Loucy (cell line): ENCODE measurements around the gene GLIPR2.

Experiments
- H2AFZ ChIP-seq: fragments of 200-600 bp; sonication (generic); 2 replicates; pipeline ENCODE4 v1.6.0; 2016; ENCODE audit warnings: antibody characterized with exemption, mild to moderate bottlenecking, low read length, moderate library complexity
- H3F3A ChIP-seq: fragments of 200-600 bp; 2 replicates; pipeline ENCODE4 v1.6.0; 2016; ENCODE audit warnings: antibody characterized with exemption, low read depth, mild to moderate bottlenecking
- H3K27me3 ChIP-seq: fragments of 200-600 bp; sonication (generic); 2 replicates; pipeline ENCODE4 v1.6.1; 2014; ENCODE audit warnings: low read length, mild to moderate bottlenecking; ENCODE audit not compliant: insufficient read depth, poor library complexity, severe bottlenecking
- H3K36me3 ChIP-seq: fragments of 200-600 bp; sonication (generic); 2 replicates; pipeline ENCODE4 v1.6.1; 2016; ENCODE audit warnings: low read length; ENCODE audit not compliant: insufficient read depth
- H3K4me1 ChIP-seq: fragments of 200-600 bp; sonication (generic); 2 replicates; pipeline ENCODE4 v1.5.1; 2014; ENCODE audit warnings: low read length, mild to moderate bottlenecking; ENCODE audit not compliant: insufficient read depth, poor library complexity, severe bottlenecking
- H3K4me2 ChIP-seq: fragments of 200-600 bp; sonication (generic); 2 replicates; pipeline ENCODE4 v1.6.0; 2014; ENCODE audit warnings: antibody characterized with exemption, low read length, low read depth, mild to moderate bottlenecking; ENCODE audit not compliant: poor library complexity, severe bottlenecking
- H3K4me3 ChIP-seq: fragments of 200-600 bp; sonication (generic); 2 replicates; pipeline ENCODE4 v1.5.1; 2014; ENCODE audit warnings: low read length, mild to moderate bottlenecking, mixed read lengths; ENCODE audit not compliant: poor library complexity, severe bottlenecking
- H3K79me2 ChIP-seq: fragments of 200-600 bp; sonication (generic); 2 replicates; pipeline ENCODE4 v1.6.1; 2014; ENCODE audit warnings: low read length; ENCODE audit not compliant: insufficient read depth
- H3K9ac ChIP-seq: fragments of 200-600 bp; sonication (generic); 2 replicates; pipeline ENCODE4 v1.6.0; 2014; ENCODE audit warnings: mild to moderate bottlenecking, low read depth, low read length, moderate library complexity; ENCODE audit not compliant: poor library complexity, severe bottlenecking
- H3K9me2 ChIP-seq: fragments of 200-600 bp; sonication (generic); replicated peaks from 2 replicates; pipeline ENCODE4 v1.6.1; 2016; ENCODE audit warnings: low read depth, low read length, mixed read lengths
- H3K9me3 ChIP-seq: fragments of 200-600 bp; sonication (generic); 2 replicates; pipeline ENCODE4 v1.6.1; 2014; ENCODE audit warnings: mild to moderate bottlenecking, antibody characterized with exemption, low read length, low read depth; ENCODE audit not compliant: insufficient read depth
- H4K20me1 ChIP-seq: fragments of 200-600 bp; sonication (generic); 2 replicates; pipeline ENCODE4 v1.6.0; 2014; ENCODE audit warnings: antibody characterized with exemption, low read length, mild to moderate bottlenecking; ENCODE audit not compliant: insufficient read depth, poor library complexity, severe bottlenecking
- EZH2phosphoT487 ChIP-seq: fragments of 200-600 bp; IDR thresholded peaks from 2 replicates; pipeline ENCODE4 v1.6.1; 2018; ENCODE audit warnings: antibody characterized with exemption, mild to moderate bottlenecking, moderate library complexity, borderline replicate concordance
- TF ChIP-seq, protein P1 (sequence below): fragments of 200-600 bp; sonication (generic); conservative IDR thresholded peaks from 2 replicates; pipeline ENCODE4 v1.5.1; 2014; ENCODE audit warnings: mild to moderate bottlenecking, antibody characterized with exemption, low read length

GLIPR2 gene

DNA sequence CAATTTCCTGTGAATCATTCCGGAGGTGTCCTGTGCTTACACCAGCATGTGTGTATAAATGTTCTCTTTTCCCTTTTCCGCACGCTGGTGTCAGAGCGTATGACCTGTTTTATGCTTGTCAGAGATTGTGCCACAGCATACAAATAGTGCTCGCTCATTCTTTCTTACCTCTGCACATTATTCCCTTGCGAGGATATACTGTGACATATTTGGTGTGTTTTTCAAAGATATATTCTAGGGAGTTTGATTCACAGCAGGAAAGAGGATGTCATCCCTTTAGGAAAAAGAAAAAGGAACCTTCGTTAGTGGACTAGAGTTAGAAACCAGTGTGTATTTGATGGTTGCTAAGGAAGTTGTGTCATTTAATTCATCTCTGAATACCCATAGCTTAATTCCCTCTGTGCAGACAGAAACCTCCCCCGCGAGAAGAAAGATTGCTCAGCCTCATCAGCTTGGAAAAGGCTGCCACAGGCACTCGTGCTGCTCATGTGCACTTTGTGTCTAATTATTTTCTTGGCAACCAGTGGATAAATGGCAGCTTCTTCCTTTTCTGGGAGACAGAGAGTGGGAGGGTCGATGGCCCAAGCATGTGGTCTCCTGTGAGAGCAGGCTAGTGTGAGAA, 17.9 kb downstream of the GLIPR2 start:
- TF ChIP-seq, protein P1, sequence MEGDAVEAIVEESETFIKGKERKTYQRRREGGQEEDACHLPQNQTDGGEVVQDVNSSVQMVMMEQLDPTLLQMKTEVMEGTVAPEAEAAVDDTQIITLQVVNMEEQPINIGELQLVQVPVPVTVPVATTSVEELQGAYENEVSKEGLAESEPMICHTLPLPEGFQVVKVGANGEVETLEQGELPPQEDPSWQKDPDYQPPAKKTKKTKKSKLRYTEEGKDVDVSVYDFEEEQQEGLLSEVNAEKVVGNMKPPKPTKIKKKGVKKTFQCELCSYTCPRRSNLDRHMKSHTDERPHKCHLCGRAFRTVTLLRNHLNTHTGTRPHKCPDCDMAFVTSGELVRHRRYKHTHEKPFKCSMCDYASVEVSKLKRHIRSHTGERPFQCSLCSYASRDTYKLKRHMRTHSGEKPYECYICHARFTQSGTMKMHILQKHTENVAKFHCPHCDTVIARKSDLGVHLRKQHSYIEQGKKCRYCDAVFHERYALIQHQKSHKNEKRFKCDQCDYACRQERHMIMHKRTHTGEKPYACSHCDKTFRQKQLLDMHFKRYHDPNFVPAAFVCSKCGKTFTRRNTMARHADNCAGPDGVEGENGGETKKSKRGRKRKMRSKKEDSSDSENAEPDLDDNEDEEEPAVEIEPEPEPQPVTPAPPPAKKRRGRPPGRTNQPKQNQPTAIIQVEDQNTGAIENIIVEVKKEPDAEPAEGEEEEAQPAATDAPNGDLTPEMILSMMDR, result no peak
- TF ChIP-seq EZH2phosphoT487, result no peak
- H3K9me3 ChIP-seq, result peaks cover 5% of the 10 kb centered on the region; the same call in 1 of the 2 replicates
- peaks cover 13% of the 10 kb centered on the region; the same call in 1 of the 2 replicates for H3K79me2 ChIP-seq
- H4K20me1 ChIP-seq, result no peaks in the 10 kb centered on the region
- peaks cover 30% of the 10 kb centered on the region for H3K4me1 ChIP-seq
- no peak overlapping the region for H3K4me3 ChIP-seq
- H3K9me2 ChIP-seq, result no peaks in the 10 kb centered on the region
- H3F3A ChIP-seq, result peaks cover 2% of the 10 kb centered on the region; the same call in 1 of the 2 replicates
- no peaks in the 10 kb centered on the region for H3K36me3 ChIP-seq
- no peaks in the 10 kb centered on the region for H3K27me3 ChIP-seq
- H2AFZ ChIP-seq, result no peak overlapping the region
- H3K4me2 ChIP-seq, result no peak overlapping the region
- no peak overlapping the region for H3K9ac ChIP-seq

DNA sequence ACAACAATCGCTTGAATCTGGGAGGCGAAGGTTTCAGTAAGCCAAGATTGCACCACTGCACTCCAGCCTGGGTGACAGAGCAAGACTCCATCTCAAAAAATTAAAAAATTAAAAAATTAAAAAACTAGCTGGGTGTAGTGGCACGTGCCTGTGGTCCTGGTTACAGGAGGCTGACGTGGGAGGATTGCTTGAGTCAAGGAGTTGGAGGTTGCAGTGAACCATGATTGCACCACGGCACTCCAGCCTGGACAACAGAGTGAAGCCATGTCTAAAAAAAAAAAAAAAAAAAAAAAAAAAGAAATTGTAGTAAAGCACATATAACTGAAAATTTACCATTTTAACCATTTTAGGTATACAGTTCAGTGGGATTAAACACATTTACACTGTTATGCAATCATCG, 19.6 kb downstream of the GLIPR2 start:
- H3K27me3 ChIP-seq, result no peaks in the 10 kb centered on the region
- no peak overlapping the region for H3K4me2 ChIP-seq
- no peaks in the 10 kb centered on the region for H3K9me2 ChIP-seq
- H3K4me1 ChIP-seq, result peaks cover 17% of the 10 kb centered on the region
- peaks cover 5% of the 10 kb centered on the region; the same call in 1 of the 2 replicates for H3K9me3 ChIP-seq
- no peak overlapping the region for H3K9ac ChIP-seq
- TF ChIP-seq EZH2phosphoT487, result no peak
- TF ChIP-seq, protein P1, result no peak
- peaks cover 2% of the 10 kb centered on the region; the same call in 1 of the 2 replicates for H3F3A ChIP-seq
- 0 out of 2 replicates have a peak, but pooled peaks cover 3% of the 10 kb centered on the region for H3K79me2 ChIP-seq
- H4K20me1 ChIP-seq, result no peaks in the 10 kb centered on the region
- H2AFZ ChIP-seq, result no peak overlapping the region
- no peaks in the 10 kb centered on the region for H3K36me3 ChIP-seq
- H3K4me3 ChIP-seq, result no peak overlapping the region

DNA sequence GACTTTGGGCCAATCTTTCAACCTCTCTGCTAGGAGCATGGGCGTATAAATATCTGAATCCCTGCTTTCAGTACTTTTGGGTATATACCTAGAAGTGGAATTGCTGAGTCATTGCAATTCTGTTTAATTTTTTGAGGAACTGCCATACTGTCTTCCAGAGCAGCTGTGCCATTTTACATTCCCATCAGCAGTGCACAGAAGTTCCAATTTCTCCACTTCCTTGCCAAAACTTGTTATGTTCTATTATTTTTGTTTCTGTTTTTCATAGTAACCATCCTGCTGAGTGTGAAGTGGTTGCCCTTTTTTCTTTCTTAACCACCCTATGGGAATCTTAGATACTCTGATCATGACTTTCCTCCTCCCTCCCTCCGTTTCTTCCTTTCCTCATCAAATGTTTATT, 21.6 kb downstream of the GLIPR2 start:
- Histone ChIP-seq H3K4me2 (no peak overlapping the region), H3K36me3 (no peaks in the 10 kb centered on the region), H3K9me2 (no peaks in the 10 kb centered on the region), H3K27me3 (no peaks in the 10 kb centered on the region), H2AFZ (no peak overlapping the region), H4K20me1 (no peaks in the 10 kb centered on the region), H3K4me3 (no peak overlapping the region), H3K79me2 (no peaks in the 10 kb centered on the region), H3F3A (peaks cover 2% of the 10 kb centered on the region; the same call in 1 of the 2 replicates), H3K4me1 (peaks cover 7% of the 10 kb centered on the region), H3K9ac (no peak overlapping the region), H3K9me3 (peaks cover 5% of the 10 kb centered on the region; the same call in 1 of the 2 replicates)
- TF ChIP-seq, protein P1, result no peak
- TF ChIP-seq EZH2phosphoT487, result no peak
